HCT116 (cell line): ENCODE results near the gene ACVR1B. TPM values are rescaled to one million over a fixed set of nuclear protein-coding genes. Genes with fewer than 3 reads are reported as not detected.

Source experiments
- ATAC-seq: fragments of 200-7000 bp; cut with Tn5 transposase; 2 replicates; pipeline ENCODE4 v1.9.1; 2020; ENCODE audit warnings: mild to moderate bottlenecking, moderate library complexity
- BruUV-seq: library from RNA; stranded (reverse); fragments of 400-500 nt; replicated peaks from 2 replicates; lab custom pipeline; 2021; lab: Mats Ljungman, UMichigan
- CTCF ChIA-PET: fragments of 300-600 bp; sonication (Branson Sonifier 250); formaldehyde crosslinking; loops from one replicate; lab custom pipeline; 2021; ENCODE audit warnings: antibody characterized with exemption; lab: Charles Lee
- POLR2A ChIA-PET: fragments of 300-600, 350-600 bp; sonication (Branson Sonifier 250); formaldehyde crosslinking; loops from one replicate; lab custom pipeline; 2021; ENCODE audit warnings: antibody characterized with exemption; lab: Charles Lee
- RAD21 ChIA-PET, 2 experiments: fragments of 300-600 bp; sonication (Branson Sonifier 250); formaldehyde crosslinking; loops; one replicate each; lab custom pipeline; 2023; ENCODE audit warnings: low total read pairs in 2 of 2; ENCODE audit not compliant: uncharacterized antibody in 2 of 2, unreplicated experiment in 2 of 2, low non-redundant PET in 1 of 2; lab: Charles Lee
- DNase-seq: peaks from one replicate; pipeline ENCODE4 v3.0.0-alpha.2; 2010; ENCODE audit warnings: low read depth, low spot score
- H2AFZ ChIP-seq: fragments of 200-600 bp; shearing (Covaris generic), sonication (generic); 2 replicates; pipeline ENCODE4 v1.6.1; 2017; ENCODE audit warnings: low read depth, mixed run types, mixed read lengths, antibody characterized with exemption, low read length; ENCODE audit not compliant: poor library complexity, severe bottlenecking
- H3K27ac ChIP-seq: 2 replicates; pipeline ENCODE4 v1.5.1; 2012; ENCODE audit warnings: low read depth, low read length
- H3K27me3 ChIP-seq: fragments of 200-600 bp; sonication (generic); 2 replicates; pipeline ENCODE4 v1.6.1; 2016; ENCODE audit warnings: mixed run types, low read length, mixed read lengths; ENCODE audit not compliant: insufficient read depth
- H3K36me3 ChIP-seq, 2 experiments: fragments of 200-500 bp in 1 of 2; fragments of 200-600 bp in 1 of 2; sonication (Bioruptor generic) in 1 of 2; sonication (generic) in 1 of 2; 2 replicates each; pipeline versions ENCODE4 v1.5.1 to v1.6.1; 2014 to 2016; ENCODE audit warnings: low read length in 2 of 2, inconsistent platforms in 1 of 2, mixed read lengths in 1 of 2, mixed run types in 1 of 2; ENCODE audit not compliant: insufficient read depth in 2 of 2, control insufficient read depth in 1 of 2
- H3K4me1 ChIP-seq, 2 experiments: fragments of 200-600 bp in 1 of 2; sonication (generic) in 1 of 2; 2 replicates each; pipeline versions ENCODE4 v1.5.1 to v1.6.1; 2012 to 2017; ENCODE audit warnings: low read length in 2 of 2, inconsistent platforms in 1 of 2, mild to moderate bottlenecking in 1 of 2, mixed read lengths in 1 of 2, mixed run types in 1 of 2, moderate library complexity in 1 of 2; ENCODE audit not compliant: insufficient read depth in 2 of 2, control insufficient read depth in 1 of 2
- H3K4me2 ChIP-seq: fragments of 200-600 bp; sonication (generic); 2 replicates; pipeline ENCODE4 v1.6.1; 2017; ENCODE audit warnings: mixed run types, low read length, mixed read lengths
- H3K4me3 ChIP-seq, 2 experiments: fragments of 200-600 bp in 1 of 2; sonication (generic) in 1 of 2; replicated peaks in 1 of 2; 2 replicates each; pipeline ENCODE4 v1.5.1; 2011 to 2016; ENCODE audit warnings: low read length in 2 of 2, control low read depth in 1 of 2, low read depth in 1 of 2, mild to moderate bottlenecking in 1 of 2, mixed read lengths in 1 of 2, mixed run types in 1 of 2
- H3K79me2 ChIP-seq: fragments of 200-600 bp; sonication (generic); 2 replicates; pipeline ENCODE4 v1.6.1; 2017; ENCODE audit warnings: mild to moderate bottlenecking, mixed run types, low read length, moderate library complexity, mixed read lengths; ENCODE audit not compliant: insufficient read depth
- H3K9ac ChIP-seq: fragments of 200-600 bp; sonication (generic); 2 replicates; pipeline ENCODE4 v1.6.1; 2016; ENCODE audit warnings: low read length, mixed read lengths
- H3K9me2 ChIP-seq: fragments of 200-600 bp; sonication (generic), shearing (Covaris generic); 2 replicates; pipeline ENCODE4 v1.6.1; 2017; ENCODE audit warnings: mixed run types, mild to moderate bottlenecking, moderate library complexity; ENCODE audit not compliant: insufficient read depth
- H3K9me3 ChIP-seq, 2 experiments: fragments of 200-500 bp in 1 of 2; fragments of 200-600 bp in 1 of 2; sonication (Bioruptor generic) in 1 of 2; sonication (generic) in 1 of 2; 2 replicates each; pipeline ENCODE4 v1.6.1; 2014 to 2017; ENCODE audit warnings: low read length in 2 of 2, mixed read lengths in 2 of 2, inconsistent platforms in 1 of 2, low read depth in 1 of 2, mild to moderate bottlenecking in 1 of 2, mixed run types in 1 of 2, moderate library complexity in 1 of 2; ENCODE audit not compliant: control insufficient read depth in 1 of 2, insufficient read depth in 1 of 2
- H4K20me1 ChIP-seq: fragments of 200-600 bp; sonication (generic), shearing (Covaris generic); 2 replicates; pipeline ENCODE4 v1.6.1; 2017; ENCODE audit warnings: mixed run types, mild to moderate bottlenecking, moderate library complexity; ENCODE audit not compliant: insufficient read depth
- EGR1 ChIP-seq: IDR thresholded peaks from 2 replicates; pipeline ENCODE4 v1.6.1; 2012; ENCODE audit warnings: low read depth
- ELF1 ChIP-seq: IDR thresholded peaks from 2 replicates; pipeline ENCODE4 v1.6.1; 2012; ENCODE audit warnings: low read depth, borderline replicate concordance
- EZH2phosphoT487 ChIP-seq: fragments of 200-600 bp; IDR thresholded peaks from 2 replicates; pipeline ENCODE4 v1.6.1; 2018; ENCODE audit warnings: antibody characterized with exemption, borderline replicate concordance
- JUND ChIP-seq: IDR thresholded peaks from 2 replicates; pipeline ENCODE4 v1.6.1; 2012
- MAX ChIP-seq: IDR thresholded peaks from 2 replicates; pipeline ENCODE4 v1.6.1; 2012
- POLR2AphosphoS5 ChIP-seq: IDR thresholded peaks from 2 replicates; pipeline ENCODE4 v1.6.1; 2011; ENCODE audit warnings: mild to moderate bottlenecking, low read depth, low read length, moderate library complexity
- RAD21 ChIP-seq: IDR thresholded peaks from 2 replicates; pipeline ENCODE4 v1.6.1; 2012; ENCODE audit warnings: low read depth, mild to moderate bottlenecking
- REST ChIP-seq: IDR thresholded peaks from 2 replicates; pipeline ENCODE4 v1.6.1; 2012; ENCODE audit warnings: low read depth
- SRF ChIP-seq: IDR thresholded peaks from 2 replicates; pipeline ENCODE4 v1.6.1; 2012; ENCODE audit warnings: low read depth
- TCF7L2 ChIP-seq: IDR thresholded peaks from 2 replicates; pipeline ENCODE4 v1.7.0; 2011; ENCODE audit warnings: borderline replicate concordance, inconsistent platforms; ENCODE audit not compliant: insufficient read depth, insufficient read length; ENCODE audit errors: extremely low read depth
- ZBTB33 ChIP-seq: IDR thresholded peaks from 2 replicates; pipeline ENCODE4 v1.6.1; 2011; ENCODE audit warnings: mild to moderate bottlenecking, low read length, moderate library complexity; ENCODE audit not compliant: insufficient replicate concordance; ENCODE audit errors: extremely low read depth
- ZNF274 ChIP-seq: fragments of 200-500 bp; sonication (Bioruptor generic); IDR thresholded peaks from 2 replicates; pipeline ENCODE4 v1.6.1; 2014; ENCODE audit warnings: mild to moderate bottlenecking, low read depth, low read length, inconsistent platforms
- intact Hi-C: fragments of 100-400 bp; cut with micrococcal nuclease; formaldehyde crosslinking; loops from 2 replicates; pipeline ENCODE4 v1.10.0; 2022
- total RNA-seq: library from RNA; stranded (reverse); gene quantifications from one replicate; pipeline ENCODE4 v1.2.1, GENCODE V29; 2021; ENCODE audit not compliant: unreplicated experiment

ACVR1B gene
- total RNA-seq, 1 experiment from 2014 or later, result 22.7 TPM

GRCh38 chr12:51949342-51950030 is 2.0 kb upstream of the ACVR1B start:
- CTCF ChIA-PET, result interaction anchor here (1.4 kb wide), 1 partner anchor 76 kb away, joined by 5 read pairs; no protein-coding TSS in a partner anchor
- Histone ChIP-seq H3K9me2 (no peaks in the 10 kb centered on the region), H2AFZ (no peak overlapping the region), H3K27me3 (peaks cover 3% of the 10 kb centered on the region; the same call in 1 of the 2 replicates), H3K9me3 (peaks cover 4 to 7% of the 10 kb centered on the region in 2 experiments; a peak in 3 of 4 replicates), H3K4me3 (no peak overlapping the region), H3K27ac (no peak overlapping the region), H3K9ac (no peak overlapping the region), H3K36me3 (no peaks in the 10 kb centered on the region), H3K4me2 (no peak overlapping the region), H3K79me2 (peaks cover 27% of the 10 kb centered on the region), H4K20me1 (no peaks in the 10 kb centered on the region), H3K4me1 (peaks cover 5 to 21% of the 10 kb centered on the region in 2 experiments; a peak in 3 of 4 replicates)
- POLR2A ChIA-PET, result interaction anchor here (1.0 kb wide), 1 partner anchor 13 kb away, joined by 3 read pairs; no protein-coding TSS in a partner anchor
- DNase-seq (no peak), ATAC-seq (no peak)
- RAD21 ChIA-PET, result no interaction called here
- intact Hi-C loops, result no loop called here
- TF ChIP-seq POLR2AphosphoS5 (no peak), SRF (no peak), JUND (no peak)
- BruUV-seq, result no TSS peak

GRCh38 chr12:51950682-51951198 is 759 bp upstream of the ACVR1B start:
- ChIA-PET POLR2A (interaction anchor here (1.0 kb wide), 1 partner anchor 11 kb away, joined by 3 read pairs; no protein-coding TSS in a partner anchor), RAD21 (no interaction called here), CTCF (interaction anchor here (0.6 to 1.4 kb wide), 2 partner anchors 74 to 75 kb away, joined by 3 to 5 read pairs; no protein-coding TSS in a partner anchor)
- H3K4me1 ChIP-seq, result peaks cover 9 to 21% of the 10 kb centered on the region in 2 experiments; a peak in 3 of 4 replicates
- peaks cover 3% of the 10 kb centered on the region; the same call in 1 of the 2 replicates for H3K27me3 ChIP-seq
- no peaks in the 10 kb centered on the region for H3K36me3 ChIP-seq
- BruUV-seq, result no TSS peak
- ATAC-seq (peak; percentile 60), DNase-seq (no peak)
- peak overlapping the region; percentile 77 for H3K4me2 ChIP-seq
- peak overlapping the region; percentile 23 for H3K9ac ChIP-seq
- no peaks in the 10 kb centered on the region for H4K20me1 ChIP-seq
- H3K9me2 ChIP-seq, result no peaks in the 10 kb centered on the region
- peaks cover 40% of the 10 kb centered on the region for H3K79me2 ChIP-seq
- H3K27ac ChIP-seq, result no peak overlapping the region
- H3K4me3 ChIP-seq, result peak overlapping the region; percentile 47 to 54
- no peaks in the 10 kb centered on the region for H3K9me3 ChIP-seq
- intact Hi-C loops, result no loop called here
- peak overlapping the region; percentile 58 for H2AFZ ChIP-seq
- TF ChIP-seq RAD21 (no peak), ZBTB33 (no peak), EZH2phosphoT487 (no peak), POLR2AphosphoS5 (no peak), EGR1 (no peak), MAX (no peak), ELF1 (no peak), REST (no peak), TCF7L2 (no peak), ZNF274 (no peak)
